Muscle of back (tissue), 13 donors: ENCODE results near the gene KCTD18. TPM values are rescaled to one million over a fixed set of nuclear protein-coding genes. Genes with fewer than 3 reads are reported as not detected.

Experiments
- DNase-seq, 3 donors: peaks; one replicate each; pipeline versions ENCODE4 v3.0.0 to v3.0.0-alpha.2; 2013
- long read RNA-seq, 9 donors: transcript quantifications; one replicate each; lab custom pipeline, GENCODE V29; 2026
- polyA plus RNA-seq, 10 donors: library from polyadenylated mRNA; unstranded; fragments of 120-200 nt; gene quantifications; one replicate each; pipeline ENCODE4 v1.2.1, GENCODE V29; 2013; ENCODE audit not compliant: insufficient read length in 10 of 10

The KCTD18 gene
- polyA plus RNA-seq: 10 to 100 TPM in 9 of 10 donors, 1 to 10 TPM in 1; 9.9 to 13.4 (median 12.0) TPM
- long read RNA-seq, donor 1, partial matches to known transcripts: 0 of 2 reads
- long read RNA-seq, donor 1, other reads (novel, unspliced or antisense): 0 of 2 reads
- long read RNA-seq, donor 2, partial matches to known transcripts: 0 of 1 reads
- long read RNA-seq, donor 2, other reads (novel, unspliced or antisense): 0 of 1 reads
- long read RNA-seq, donor 3: 0 reads
- long read RNA-seq, donor 4: 0 reads
- long read RNA-seq, donor 5, partial matches to known transcripts: 0 of 2 reads
- long read RNA-seq, donor 5, other reads (novel, unspliced or antisense): 0 of 2 reads
- long read RNA-seq, donor 6, partial matches to known transcripts: 0 of 2 reads
- long read RNA-seq, donor 6, other reads (novel, unspliced or antisense): 0 of 2 reads
- long read RNA-seq, donor 7, partial matches to known transcripts: 0 of 7 reads
- long read RNA-seq, donor 7, other reads (novel, unspliced or antisense): 6 of 7 reads
- long read RNA-seq, donor 8, partial matches to known transcripts: 0 of 1 reads
- long read RNA-seq, donor 8, other reads (novel, unspliced or antisense): 0 of 1 reads
- long read RNA-seq, donor 9, partial matches to known transcripts: 0 of 2 reads
- long read RNA-seq, donor 9, other reads (novel, unspliced or antisense): 0 of 2 reads

DNA sequence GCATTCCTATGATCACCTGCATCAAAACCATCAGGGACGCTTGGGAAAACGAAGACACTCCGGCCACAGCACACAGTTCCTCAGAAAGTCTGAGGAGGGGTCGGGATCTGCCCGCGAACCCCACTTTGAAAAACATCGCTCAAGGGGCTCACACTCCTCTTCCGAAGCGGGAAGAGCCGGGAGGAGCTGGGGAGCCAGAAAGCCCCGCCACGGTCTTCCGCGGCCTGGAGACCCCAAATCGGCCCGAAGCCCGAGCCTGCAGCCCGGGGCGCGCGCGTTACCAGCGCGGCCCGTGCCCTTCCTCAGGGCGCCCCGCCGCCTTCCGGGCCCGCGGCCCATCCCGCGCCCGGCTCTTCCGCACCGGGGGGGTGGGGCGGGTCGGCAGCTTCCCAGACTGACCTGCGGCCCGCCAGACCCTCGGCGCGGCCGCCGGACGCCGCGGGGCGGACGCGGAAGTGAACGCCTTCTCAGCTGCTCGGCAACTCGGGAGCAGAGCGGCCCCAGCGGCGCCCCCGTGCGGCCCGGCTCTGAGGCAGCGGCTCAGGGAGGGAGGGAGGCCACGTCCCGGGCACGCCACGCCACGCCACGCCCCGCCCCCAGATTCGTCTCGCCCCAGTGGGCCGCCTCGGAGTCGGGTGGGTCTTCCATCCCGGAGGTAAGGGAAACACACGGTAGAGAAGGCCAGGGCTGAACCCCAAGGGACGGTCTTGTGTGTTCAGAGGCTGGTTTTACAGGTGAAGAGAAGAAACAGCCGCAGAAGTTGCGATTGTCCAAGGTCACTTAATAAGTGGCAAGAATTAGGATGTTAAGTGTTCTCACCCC is at the start of gene KCTD18:
Gene KCTD18, minus strand, starts transcription at position 457 of the 822 bp plus-strand sequence. CDS start 3,052 bp downstream, outside the sequence.
- peak; percentile 78 to 96 (median 92) for DNase-seq

DNA sequence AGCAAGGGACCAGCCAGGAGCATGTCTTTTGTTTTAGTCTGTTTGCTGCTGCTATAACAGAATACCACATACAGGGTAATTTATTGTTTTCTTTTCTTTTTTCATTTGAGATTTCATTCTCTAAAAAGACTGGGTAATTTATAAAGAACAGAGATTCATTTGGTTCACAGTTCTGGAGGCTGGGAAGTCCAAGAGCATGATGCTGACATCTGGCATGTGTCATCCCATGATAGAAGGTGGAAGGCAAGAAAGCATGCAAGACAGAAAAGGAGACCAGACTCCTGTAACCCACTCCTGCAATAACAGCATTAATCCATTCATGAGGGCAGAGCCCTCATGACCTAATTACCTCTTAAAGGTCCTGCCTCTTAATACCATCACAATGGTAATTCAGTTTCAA is 30.9 kb upstream of the KCTD18 start:
- no peak for DNase-seq

DNA sequence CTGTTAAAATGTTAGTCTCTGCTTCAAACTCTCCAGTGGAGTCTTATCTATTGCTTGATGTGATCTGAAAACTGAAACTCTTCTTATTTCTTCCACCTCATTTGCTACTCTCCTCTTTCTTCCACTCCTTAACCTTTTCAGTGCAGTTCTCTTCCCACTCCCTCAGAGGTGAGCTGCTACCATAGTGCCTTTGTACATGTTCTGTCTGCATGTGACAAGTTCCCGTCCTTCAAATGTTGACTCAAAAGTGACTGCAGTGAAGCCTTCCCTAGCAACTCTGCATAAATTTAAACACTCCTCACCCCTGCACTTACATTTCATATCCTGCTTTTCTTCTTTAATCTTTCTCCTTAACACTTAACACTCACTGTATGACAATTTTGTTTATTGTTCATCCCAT is 28.3 kb upstream of the KCTD18 start:
- no peak for DNase-seq

- no peak for DNase-seq
Measured at GRCh38 chr2:200534572-200534971, 24.7 kb upstream of the KCTD18 start.

DNA sequence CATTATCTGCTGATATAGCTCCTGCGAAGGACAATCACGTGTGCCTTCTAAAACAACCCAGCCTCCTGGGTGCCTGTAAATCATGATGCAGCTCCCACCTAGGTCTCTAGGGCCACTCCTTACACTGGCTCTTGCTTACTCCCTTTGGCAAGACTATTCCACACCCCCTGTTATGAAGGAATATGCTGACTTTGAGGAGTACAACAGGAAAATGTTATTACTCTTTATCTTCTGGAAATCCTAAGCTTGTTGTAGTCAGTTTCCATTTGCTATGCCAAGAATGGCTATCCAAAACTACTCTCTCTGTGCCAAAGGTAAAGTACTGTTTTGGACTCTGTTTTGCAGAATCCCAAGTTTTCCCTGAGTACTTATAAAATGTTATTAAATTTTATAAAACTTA is 23.9 kb upstream of the KCTD18 start:
- peak in 2 of 3 donors; percentile 5 to 29 for DNase-seq

DNA sequence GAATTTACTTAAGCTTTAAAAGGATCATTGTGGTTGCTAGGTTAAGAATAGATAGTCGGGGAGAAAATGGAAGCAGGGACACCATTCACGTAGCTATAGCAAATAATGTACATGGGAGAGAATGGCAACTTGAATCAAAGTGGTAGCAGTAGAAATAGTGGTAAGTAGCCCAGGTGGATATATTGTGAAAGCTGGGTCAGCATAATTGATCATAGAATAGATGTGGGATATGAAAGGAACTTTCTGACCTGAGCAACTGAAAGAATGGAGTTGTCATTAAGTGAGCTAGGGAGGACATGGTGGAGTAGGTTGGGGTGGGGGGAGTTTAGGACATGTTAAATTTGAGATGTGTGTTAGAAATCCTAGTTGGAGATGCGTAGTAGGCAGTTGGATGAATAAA is 18.4 kb upstream of the KCTD18 start:
- no peak for DNase-seq

GRCh38 chr2:200525882-200526651 is 16.2 kb upstream of the KCTD18 start, which contains the start of gene SGO2:
TSS of gene SGO2 (plus strand) at chr2:200526207. CDS start at chr2:200532976, 6,769 bp downstream.
- DNase-seq: peak; percentile 94 to 98 (median 96)

- DNase-seq: no peak
Measured at GRCh38 chr2:200525551-200525881, 15.6 kb upstream of the KCTD18 start.

GRCh38 chr2:200525066-200525465 is 15.2 kb upstream of the KCTD18 start:
- peak in 1 of 3 donors; percentile 5 for DNase-seq

GRCh38 chr2:200523604-200524003 is 13.7 kb upstream of the KCTD18 start:
- no peak for DNase-seq

DNA sequence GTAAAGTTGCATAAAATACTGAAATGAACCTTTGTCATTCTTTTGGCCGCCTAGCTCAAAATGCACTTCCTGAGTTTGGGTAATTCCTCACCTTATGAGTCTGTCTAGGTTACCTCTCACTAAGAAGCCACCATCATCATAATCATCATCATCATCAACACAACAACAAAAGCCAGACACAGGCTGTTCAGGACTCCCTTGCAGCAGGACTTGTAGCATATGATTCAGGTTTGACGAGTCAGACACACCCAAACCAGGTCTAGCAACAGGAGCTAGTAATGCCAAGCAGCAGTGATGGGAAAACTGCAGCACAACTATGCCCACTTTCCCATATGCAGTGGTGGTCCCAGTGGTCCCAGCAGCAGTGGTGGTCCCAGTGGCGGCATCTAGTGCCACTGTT is 13.3 kb upstream of the KCTD18 start:
- DNase-seq: no peak

DNA sequence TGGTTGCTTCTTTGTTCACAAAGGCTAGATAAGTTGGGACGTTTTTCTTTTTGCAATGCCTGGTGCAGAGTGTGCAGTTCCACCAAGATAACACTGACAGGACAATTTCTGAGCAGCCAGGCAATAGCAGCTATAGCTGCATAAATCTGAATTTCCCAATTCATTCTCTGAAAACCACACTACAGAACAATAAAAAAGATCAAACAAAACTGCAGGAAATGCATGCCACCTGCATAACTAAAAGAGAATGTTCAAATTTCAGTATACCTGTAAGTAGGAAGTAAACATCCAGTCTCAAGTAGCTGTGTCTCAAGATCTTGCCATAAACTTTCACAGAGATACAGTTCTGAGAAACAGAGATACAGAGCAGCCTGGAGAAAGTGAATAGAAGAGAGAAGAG is 5.3 kb upstream of the KCTD18 start:
- no peak for DNase-seq

DNA sequence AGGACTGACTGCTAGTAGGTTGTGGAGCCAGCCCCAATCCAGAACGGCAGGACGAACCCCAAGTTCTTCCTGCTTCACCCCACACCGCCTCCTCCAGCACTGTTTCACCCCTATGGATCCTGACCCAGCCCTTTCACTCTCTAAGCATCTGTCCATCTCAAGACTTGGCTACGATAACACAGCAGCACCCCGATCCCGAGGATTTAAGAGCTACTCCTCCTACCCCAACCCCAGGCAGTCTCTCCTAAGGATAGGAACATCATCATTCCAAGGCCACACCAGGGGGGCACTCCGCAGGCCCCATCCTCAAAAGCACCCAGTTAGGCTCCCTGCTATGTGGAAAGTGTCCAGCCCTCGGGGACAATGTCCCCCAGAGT is 645 bp downstream of the KCTD18 start:
- peak in 1 of 3 donors; percentile 20 for DNase-seq

GRCh38 chr2:200507179-200507578 is 2.7 kb downstream of the KCTD18 start:
- no peak for DNase-seq

DNA sequence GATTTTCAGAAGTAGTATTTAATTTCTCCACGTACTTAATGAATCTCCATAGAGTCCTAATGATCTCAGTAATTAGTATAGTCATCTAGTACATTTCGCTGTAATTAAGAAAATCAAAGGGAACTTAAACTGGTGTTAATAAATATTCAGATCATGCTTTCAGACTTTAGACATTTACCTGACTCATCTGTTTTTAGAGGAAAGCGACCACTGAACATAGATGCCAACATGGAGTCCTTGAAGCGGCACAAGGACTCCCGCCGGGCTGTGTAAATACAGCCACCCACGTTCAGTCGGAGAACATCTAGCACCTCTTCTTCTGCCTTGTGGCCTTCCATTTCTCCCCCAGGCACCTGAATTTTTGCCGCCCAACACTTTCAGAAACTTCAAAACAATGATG is 3.2 kb downstream of the KCTD18 start:
- DNase-seq: no peak

DNA sequence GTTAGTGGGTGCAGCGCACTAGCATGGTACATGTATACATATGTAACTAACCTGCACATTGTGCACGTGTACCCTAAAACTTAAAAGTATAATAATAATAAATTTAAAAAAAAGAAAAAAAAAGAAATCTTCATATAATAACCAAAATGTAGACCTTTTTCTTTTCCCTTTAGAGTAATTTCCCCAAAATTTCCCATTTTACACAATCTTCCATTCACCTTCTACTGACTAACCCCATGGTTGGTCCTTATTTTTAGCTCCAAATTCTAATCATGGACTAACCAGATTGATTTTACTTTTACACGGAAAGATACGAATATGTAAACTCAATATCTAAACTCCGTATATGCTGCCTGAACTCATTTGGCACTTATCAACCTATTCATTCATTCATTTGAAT is 7.7 kb downstream of the KCTD18 start:
- DNase-seq: no peak

DNA sequence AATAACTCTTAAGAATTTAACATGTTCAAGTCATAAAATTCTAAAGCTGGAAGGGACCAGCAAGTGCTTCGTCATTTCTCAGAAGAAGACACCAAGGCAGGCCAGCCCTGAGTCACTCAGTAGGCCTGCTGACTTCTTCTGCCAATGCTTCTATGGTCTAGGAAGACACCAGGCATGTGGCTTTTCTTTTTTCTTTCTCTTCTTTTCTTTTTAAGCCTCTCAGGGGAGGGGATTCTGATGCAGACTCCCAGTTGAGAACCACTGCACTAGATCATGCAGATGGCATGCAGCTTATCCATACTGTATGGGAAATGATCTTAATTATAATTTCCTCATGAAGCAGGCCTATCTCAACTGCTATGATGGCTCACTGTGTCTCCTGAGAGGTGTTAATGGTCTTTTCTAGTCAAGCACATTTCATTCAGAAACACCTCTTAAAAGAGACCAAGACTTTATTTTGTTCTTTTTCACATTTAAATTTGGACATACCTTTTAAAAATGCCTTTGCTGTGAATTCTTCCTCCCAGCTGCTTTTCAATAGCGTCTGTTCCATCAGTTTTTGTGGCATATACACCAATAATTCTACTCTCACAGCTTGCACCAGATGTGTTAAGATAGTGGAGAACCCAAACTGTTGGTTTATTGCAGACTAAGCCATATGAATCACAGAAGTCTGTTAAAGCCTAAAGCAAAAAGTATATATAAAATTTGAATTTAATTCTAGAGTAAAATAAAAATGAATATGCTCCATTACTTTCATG is 11.3 kb downstream of the KCTD18 start:
- no peak for DNase-seq

DNA sequence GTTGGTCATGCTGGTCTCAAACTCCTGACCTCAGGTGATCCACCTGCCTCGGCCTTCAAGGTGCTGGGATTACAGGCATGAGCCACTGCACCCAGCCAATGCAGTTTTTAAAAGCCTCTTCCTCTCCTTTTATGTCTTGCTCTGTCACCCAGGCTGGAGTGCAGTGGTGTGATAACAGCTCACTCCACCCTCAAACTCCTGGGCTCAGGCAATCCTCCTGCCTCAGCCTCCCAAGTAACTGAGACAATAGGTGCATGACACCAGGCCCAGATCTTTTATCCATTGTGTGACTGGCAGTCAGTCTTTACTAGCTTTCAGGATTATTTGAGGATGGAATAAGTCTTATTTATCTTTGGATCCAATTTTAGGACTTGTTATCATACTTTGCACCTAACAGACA is 13.2 kb downstream of the KCTD18 start:
- DNase-seq: no peak

GRCh38 chr2:200494048-200494447 is 15.8 kb downstream of the KCTD18 start:
- no peak for DNase-seq

GRCh38 chr2:200492656-200493055 is 17.2 kb downstream of the KCTD18 start:
- no peak for DNase-seq

DNA sequence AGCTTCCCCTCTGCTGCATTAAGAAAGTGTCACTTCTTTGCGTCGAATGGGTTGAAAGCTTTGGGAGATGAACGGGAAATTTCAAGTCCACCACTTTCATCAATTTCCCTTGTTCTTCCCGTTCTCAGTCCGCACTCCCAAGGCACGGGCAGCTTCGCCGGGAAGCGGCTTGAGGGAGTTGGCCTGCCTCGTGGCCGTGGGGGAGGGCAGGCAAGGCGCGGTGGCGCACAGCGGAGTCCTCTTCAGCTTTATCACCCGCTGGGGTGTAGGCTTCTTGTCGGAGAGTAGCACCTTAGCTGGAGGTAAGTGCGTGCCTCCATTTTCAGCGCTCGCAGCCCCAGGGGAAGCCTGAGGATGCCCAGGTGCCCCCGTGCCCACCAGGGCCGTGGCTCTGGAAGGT is 19.9 kb downstream of the KCTD18 start:
- no peak for DNase-seq
